IPS-NIHi7 (cell line): ENCODE data around the gene ZNF19.

Experiments
- DNase-seq: peaks from one replicate; pipeline ENCODE4 v3.0.0; 2012; ENCODE audit warnings: mixed read lengths; ENCODE audit errors: extremely low spot score

The ZNF19 gene

DNA sequence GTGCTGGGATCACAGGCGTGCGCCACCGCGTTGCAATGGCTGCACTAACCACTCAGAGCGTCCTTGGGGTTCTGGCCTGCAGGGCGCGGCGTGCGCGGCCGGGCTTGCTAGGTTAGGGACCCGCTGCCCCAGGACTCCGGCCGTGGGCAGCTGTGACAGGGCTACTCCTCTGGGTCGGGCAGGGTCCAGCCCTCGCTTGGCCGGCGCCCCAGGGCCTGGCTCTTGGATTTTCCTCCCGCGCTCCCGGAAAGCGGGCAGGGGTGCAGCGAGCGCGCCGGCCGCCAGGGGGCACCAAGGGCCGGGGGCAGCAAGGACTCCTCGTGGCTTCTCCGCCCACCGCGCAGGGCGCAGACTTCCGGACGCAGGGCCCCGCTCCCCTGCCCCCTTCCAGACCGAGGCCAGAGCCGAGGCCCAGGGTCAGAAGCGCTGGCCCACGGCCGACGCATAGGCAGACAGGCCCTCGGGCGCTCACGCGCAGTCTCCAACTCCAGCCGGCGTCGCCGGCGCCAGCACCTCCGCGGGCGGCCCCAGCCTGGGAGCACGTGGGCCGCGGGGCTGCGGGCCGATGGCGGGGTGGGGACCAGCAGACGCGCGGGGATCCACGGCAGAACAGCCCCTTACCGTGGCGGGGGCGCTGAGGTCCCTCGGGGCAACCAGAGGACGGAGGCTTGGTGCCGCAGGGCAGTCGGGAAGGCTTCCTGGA, 47.6 kb downstream of the ZNF19 start:
- peak; percentile 86 for DNase-seq

DNA sequence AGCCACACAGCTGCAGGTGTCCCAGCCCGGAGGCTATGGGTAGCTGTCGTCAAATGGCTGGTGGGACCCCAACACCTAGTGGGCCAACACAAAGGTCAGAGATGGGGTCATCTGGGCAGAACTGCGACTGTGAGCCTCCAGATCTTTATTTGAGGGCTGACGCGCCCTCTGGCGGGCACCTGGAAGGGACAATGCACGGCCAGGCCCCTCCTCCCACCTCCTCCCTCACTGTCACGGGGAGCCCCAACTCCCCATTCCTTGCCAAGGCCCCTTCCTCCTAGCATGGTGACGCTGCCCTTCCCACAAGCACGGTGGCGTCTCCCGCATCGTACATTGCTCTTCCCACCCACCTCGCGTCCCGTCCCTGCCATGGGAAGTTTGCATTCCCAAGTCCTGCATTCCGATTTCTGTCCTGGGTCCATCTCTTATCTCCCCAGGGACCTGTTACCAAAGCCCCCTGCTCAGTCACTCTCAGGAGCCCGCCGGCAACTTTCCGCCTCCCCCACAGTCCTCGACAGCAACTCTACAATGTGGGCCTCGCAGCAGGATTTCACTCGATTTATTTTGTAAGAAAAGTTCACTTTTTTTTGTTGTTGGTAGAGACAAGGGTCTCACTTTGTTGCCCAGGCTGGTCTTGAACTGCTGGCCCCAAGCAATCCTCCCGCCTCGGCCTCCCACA, 48.3 kb downstream of the ZNF19 start:
- DNase-seq, result peak; percentile 84

DNA sequence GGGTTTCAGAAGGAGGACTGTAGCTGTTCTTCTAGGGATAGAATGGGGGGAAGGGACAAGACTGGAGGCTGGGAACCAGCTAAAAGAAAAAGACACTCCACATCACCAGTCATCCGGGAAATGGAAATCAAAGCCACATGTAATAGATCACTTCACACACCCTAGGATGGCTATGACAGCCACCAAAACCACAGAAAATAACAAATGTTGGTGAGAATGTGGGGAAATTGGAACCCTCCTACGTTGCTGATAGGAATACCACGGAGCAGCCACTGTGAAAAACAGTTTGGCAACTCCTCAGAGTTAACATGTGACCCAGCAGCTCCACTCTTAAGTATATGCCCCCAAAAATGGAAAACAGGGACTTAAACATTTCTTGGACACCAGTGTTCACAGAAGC, 49.6 kb downstream of the ZNF19 start:
- DNase-seq, result no peak

DNA sequence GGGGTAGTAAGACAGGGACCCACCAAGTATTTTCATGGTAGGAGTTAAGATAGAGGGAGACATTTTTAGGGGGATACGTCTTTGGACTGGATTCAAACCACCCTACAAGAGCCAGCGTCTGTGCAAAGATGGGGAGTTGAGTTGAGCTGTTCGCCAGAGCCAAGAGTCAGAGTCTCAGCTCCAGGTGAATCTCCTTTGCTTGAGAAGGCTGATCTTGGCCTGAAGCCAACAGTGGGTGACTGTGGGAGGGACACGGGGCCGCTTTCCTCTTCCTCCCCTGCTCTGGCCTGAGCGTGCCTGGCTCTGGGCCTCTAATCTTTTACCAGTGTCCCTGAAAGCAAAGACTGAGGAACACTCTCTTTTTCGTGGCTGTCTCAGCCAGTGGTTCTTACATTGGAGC, 52.7 kb downstream of the ZNF19 start:
- DNase-seq, result no peak

DNA sequence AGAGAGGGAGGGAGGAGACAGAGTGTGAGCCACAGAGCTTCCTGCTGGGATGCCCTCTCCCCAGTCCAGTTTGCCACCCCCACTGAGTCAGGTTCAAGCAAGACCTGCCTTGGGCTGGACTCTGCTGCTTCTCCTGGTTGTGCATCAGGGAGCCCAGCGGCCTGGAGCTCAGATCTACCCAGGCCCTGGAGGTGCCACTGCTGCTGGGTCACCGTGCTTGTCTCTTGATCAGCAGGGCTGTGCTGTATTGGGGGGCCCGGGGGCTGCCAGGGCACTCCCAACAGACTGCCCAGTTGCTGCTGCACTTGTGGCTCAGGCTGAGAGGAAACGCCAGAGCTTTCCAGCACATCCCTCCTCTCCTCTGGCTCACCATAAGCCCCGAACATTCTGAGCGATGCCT, 56.2 kb downstream of the ZNF19 start:
- DNase-seq, result no peak

DNA sequence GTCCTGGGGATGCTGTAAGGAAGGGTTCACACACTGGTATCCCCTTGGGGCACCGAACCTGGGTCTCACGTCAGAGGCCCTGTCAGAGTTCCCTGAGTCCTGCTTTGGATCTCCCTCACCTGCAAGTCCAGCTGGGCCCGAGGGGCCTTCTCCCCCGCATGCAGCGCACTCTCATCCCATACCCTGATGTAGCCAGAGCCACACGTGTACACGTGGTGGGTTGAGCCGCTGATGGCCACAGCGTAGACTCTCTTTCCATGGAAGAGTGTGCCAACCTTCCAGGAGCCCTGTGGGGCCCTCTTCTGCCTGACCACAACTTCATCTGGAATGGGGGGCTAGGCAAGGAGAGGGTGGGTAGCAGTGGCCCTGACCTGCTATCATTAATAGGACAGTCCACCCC, 57.1 kb downstream of the ZNF19 start:
- DNase-seq, result no peak

DNA sequence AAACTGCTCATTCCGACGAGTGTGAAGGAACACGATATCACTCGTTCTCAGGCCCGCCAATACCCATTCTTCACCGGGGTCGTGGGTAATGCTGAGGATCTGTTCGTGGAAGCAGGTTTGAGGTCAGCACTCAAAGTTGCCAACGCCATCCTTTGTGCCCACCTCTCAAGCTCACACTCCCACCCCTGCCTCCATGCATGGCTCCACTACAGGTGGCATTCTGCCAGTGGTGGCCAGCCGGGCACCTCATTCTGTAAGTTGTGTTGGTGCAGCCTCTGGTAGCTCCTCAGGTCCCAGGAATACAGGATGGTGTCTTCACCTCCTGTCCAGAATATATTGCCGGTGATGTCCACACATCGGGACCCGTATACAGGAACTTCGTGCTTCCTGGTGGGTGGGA, 57.9 kb downstream of the ZNF19 start:
- DNase-seq, result no peak

DNA sequence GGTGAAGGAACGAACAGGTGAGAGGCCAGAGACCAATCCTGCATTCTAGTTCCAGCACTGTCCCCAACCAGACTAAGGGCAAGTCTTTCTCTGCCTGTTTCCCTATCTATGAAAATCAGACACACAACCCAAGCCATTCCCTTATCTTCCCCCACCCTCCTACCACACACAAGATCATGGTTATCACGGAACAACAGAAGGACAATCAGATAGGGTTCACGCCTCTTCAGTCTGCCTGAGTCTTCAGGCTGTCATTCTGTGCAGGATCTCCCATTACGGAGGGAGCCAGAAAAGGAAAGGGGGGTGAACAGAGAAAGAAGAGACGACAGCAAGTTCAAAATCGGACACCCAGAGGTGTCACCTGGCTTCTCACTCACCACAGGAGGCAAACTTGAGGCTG, 58.4 kb downstream of the ZNF19 start:
- DNase-seq, result no peak

DNA sequence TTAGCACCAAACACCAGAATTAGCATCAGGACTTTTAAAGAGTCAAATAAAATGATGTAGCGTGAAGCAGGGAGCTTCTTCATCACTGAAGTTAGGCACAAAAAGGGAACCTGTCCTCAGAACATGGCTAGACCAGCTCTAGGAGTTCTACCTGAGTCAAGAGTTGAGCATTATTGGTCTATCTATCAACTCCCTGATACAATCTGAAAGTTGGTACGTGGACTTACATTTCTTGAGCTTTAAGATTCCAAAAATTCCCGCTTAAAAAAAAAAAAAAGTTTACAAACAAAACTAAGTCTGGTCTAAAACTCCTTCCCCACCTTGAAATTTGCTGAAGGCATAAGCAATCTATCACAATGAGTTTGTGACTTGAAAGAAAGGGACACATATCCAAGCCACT, 59.5 kb downstream of the ZNF19 start:
- DNase-seq, result no peak

DNA sequence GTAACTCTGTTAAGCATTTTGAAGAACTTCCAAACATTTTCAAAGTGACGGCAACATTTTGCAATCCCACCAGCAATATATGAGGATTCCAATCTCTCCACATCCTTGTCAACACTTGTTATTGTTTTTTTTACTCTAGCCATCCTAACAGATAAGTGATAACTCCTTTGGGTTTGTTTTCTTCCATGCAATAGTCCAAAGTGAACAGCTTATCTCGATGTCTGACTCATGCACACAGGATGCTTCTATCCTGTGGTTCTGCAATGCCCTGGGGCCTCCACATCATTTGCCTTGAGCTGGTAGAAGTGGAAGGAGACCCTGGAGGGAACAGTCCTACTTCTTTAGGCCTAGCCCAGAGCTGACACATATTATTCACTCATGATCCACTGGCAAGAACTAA, 60.2 kb downstream of the ZNF19 start:
- no peak for DNase-seq

DNA sequence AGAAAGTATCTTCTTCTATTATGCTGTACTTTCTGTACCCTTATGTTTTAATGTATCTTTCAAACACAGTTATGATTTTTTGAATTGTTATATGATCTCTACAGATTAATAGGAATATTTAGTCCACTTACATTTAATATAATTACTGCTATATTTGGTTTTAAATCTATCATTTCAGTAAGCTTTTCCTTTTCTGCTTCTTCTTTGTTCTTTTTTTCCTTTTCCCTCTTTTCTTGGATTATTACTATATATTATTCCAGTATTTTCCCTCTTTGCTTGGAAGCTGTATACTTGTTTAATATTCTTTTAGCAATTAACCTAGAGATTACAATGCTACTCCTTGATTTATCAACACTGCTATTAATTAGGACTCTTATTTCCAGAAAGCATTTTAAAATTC, 60.7 kb downstream of the ZNF19 start:
- DNase-seq, result no peak

DNA sequence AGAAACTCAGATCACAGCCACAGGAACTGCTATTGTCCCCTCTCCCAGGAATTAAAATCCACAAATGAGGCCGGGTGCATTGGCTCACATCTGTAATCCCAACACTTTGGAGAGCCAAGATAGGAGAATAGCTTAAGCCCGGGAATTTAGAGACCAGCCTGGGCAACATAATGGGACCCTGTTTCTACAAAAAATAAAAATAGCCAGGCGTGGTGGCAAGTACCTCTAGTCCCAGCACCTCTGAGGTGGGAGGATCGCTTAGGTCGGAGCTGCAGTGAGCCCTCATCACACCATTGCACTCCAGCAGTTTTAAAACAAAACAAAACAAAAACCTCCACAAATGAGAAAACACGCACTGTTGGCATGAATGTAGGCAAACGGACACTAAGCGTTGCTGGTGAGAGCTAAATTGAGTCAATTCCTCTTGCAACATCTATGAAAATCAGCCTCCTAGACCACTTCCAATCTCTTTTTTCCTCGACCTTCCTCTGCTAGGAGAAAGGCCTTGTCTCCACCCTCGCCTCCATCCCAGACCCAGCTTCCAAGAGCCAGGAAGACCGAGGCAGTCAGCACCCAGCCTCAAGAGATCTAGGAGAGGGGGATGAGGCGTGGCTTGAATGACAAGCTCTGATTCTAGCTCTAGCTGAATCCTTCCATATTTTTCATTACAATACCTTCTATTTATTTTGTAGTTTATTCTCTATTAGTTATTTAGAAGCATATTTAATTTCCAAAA, 62.1 kb downstream of the ZNF19 start:
- DNase-seq, result no peak

DNA sequence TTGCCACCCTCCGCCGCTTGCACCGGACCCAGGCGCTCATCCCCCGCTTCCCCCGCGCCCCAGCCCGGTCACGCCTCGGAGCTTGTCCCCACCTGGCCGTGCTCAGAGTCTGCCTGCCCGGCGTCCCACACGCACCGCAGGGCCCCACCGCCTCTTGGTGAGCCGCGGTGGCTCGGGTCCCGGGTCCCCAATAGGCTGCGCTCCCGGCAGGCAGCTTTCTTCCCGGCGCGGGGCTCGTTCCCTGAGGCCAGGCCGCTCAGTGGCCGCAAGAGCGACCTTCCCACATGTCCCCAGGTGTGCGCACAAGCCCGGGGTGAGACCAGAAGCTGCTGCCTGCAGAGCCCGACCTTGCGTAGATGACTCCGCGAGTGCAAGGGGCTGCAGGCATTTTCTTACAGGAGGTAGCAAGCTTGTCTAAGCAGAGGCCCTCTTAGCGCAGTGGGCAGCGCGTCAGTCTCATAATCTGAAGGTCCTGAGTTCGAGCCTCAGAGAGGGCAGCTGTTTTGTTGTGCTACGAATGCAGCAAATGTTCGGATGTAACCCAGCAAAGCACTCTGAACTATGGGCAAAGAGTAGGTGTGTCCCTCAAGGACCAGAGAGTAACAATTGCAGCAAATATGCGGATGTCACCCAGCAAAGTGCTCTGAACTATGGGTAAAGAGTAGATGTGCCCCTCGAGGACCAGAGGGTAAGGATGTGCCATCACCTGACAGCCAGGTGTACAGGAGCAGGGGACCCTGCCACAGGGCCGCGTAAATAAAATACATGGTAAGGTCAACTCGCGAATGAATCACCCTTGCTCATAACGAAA, 62.9 kb downstream of the ZNF19 start:
- DNase-seq, result peak; percentile 94

DNA sequence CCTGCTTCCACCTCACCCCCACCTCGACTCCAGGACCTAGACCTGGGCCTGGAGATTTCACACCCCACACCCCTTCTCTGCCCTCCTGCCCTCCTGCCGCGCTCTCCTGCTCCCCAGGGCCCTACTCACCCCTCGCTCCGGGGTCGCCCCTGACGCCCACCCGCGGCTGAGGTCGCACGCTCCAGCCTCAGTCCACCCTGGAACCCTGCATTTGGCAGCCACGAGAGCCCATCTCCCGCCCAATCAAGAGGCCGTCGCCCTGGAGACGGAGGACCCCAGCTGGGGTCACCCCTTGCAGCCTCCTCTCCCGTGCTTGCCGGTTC, 63.4 kb downstream of the ZNF19 start:
- no peak for DNase-seq

DNA sequence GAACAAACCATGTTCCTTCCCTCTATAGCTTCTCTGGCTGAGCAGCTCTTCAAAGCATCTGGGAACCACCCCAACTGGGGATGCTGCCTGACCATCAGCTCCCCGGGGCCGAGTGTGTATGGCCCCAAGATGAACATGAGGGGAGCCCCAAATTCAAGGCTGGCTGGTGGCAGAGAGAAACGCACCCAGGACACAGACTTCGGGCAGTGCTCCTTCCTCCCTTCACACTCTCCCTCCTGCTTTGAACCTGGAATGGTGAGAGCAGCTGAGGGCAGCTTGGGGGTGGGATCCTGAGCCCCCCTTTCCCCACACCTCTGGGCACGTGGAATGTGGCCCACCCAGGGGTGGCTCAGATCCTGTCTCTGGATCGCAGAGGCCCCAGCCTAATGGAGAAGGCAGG, 64.5 kb downstream of the ZNF19 start:
- no peak for DNase-seq

DNA sequence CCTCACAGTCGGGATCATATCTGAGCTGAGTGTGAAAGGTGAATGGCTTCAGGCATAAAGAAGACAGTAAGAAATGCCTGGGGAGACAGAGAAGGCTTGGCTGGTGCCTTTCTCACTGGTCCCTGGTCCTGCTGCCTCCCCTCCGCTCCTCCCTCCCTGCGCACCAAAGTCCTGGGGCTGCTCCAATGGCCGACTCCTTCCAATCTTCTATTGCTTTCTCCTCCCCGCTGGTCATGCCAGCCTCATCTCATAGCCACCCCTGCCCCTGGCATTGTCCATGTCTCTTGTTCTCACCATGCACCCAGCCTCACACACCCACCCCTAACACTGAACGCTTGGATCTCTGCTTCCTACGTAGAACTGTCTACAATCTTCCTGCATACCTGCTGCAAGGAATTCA, 65.3 kb downstream of the ZNF19 start:
- DNase-seq, result no peak
